Prostate gland (tissue), 2 donors: ENCODE results near the gene C1orf226. TPM values are rescaled to one million over a fixed set of nuclear protein-coding genes. Genes with fewer than 3 reads are reported as not detected.

Experiments
- DNase-seq: peaks from one replicate; pipeline ENCODE4 v3.0.0-alpha.2; 2019; ENCODE audit warnings: low spot score
- H3K27ac ChIP-seq, 2 donors: fragments of 200-600 bp; sonication (generic); 2 replicates each; pipeline ENCODE4 v1.5.1; 2017 to 2019
- H3K27me3 ChIP-seq: fragments of 200-600 bp; sonication (generic); replicated peaks from 2 replicates; pipeline ENCODE4 v1.5.1; 2019; ENCODE audit not compliant: insufficient read depth
- H3K36me3 ChIP-seq, 2 donors: fragments of 200-600 bp; sonication (generic); 1 replicate in 1 of 2; 2 replicates in 1 of 2; pipeline versions ENCODE4 v1.5.1 to v1.8.1; 2017 to 2019
- H3K4me1 ChIP-seq: fragments of 200-600 bp; sonication (generic); replicated peaks from 2 replicates; pipeline ENCODE4 v1.5.1; 2019
- H3K4me3 ChIP-seq, 2 donors: fragments of 200-600 bp; sonication (generic); 2 replicates each; pipeline ENCODE4 v1.5.1; 2017 to 2019
- H3K9me3 ChIP-seq: fragments of 200-600 bp; sonication (generic); 2 replicates; pipeline ENCODE4 v1.5.1; 2017
- CTCF ChIP-seq, 4 experiments: fragments of 200-600 bp in 2 of 4; fragments of 450-650 bp in 2 of 4; sonication (generic) in 2 of 4; IDR thresholded peaks; 1 replicate in 3 of 4; 2 replicates in 1 of 4; pipeline ENCODE4 v1.5.1; 2016 to 2019; ENCODE audit warnings: antibody characterized with exemption in 4 of 4, mild to moderate bottlenecking in 2 of 4, moderate library complexity in 2 of 4
- POLR2A ChIP-seq: fragments of 450-650 bp; IDR thresholded peaks from one replicate; pipeline ENCODE4 v1.6.1; 2016; ENCODE audit warnings: antibody characterized with exemption, mild to moderate bottlenecking
- POLR2AphosphoS5 ChIP-seq: sonication (generic); formaldehyde crosslinking; IDR thresholded peaks from one replicate; pipeline ENCODE4 v1.6.1; 2017; ENCODE audit warnings: antibody characterized with exemption
- WGBS: methylation state at CpG from one replicate; pipeline ENCODE4 v1.1.5; 2018; 5-methylcytosine and 5-hydroxymethylcytosine counted together
- intact Hi-C: fragments of 100-400 bp; cut with DNase I; formaldehyde crosslinking; loops from one replicate; pipeline ENCODE4 v1.14.2; 2022
- total RNA-seq, 2 donors: library from RNA; depleted of rRNA; stranded (reverse); fragments of >200 nt; gene quantifications; one replicate each; pipeline ENCODE4 v1.1.0, GENCODE V29; 2016

C1orf226 gene
- total RNA-seq, 2 donors from 2014 or later = 5.2 to 22.1 TPM

- no peaks in the 10 kb centered on the region for H3K36me3 ChIP-seq
- H3K27ac ChIP-seq = no peak overlapping the region
- TF ChIP-seq POLR2AphosphoS5 (no peak), POLR2A (no peak), CTCF (IDR thresholded peaks at IDR 0.05) (no peak)
- no peak overlapping the region for H3K4me3 ChIP-seq
- no peaks in the 10 kb centered on the region for H3K4me1 ChIP-seq
- H3K27me3 ChIP-seq = no peaks in the 10 kb centered on the region
- intact Hi-C loops = loop anchor here (10.0 kb wide), 1 partner anchor 946 kb away; no protein-coding TSS in a partner anchor
- H3K9me3 ChIP-seq = no peaks in the 10 kb centered on the region
- no peak for DNase-seq
- WGBS = 67% methylated on average over 1 of the region's 1 CpG
These were observed 22.6 kb upstream of the C1orf226 start for GRCh38 chr1:162358928-162359327.

GRCh38 chr1:162359523-162360236, 21.8 kb upstream of the C1orf226 start:
- Histone ChIP-seq H3K9me3 (no peaks in the 10 kb centered on the region), H3K27me3 (no peaks in the 10 kb centered on the region), H3K27ac (no peak overlapping the region), H3K4me1 (no peaks in the 10 kb centered on the region), H3K36me3 (no peaks in the 10 kb centered on the region), H3K4me3 (no peak overlapping the region)
- DNase-seq = no peak
- WGBS = 85% methylated on average over 10 of the region's 10 CpGs
- intact Hi-C loops = loop anchor here (10.0 kb wide), 1 partner anchor 945 kb away; no protein-coding TSS in a partner anchor
- TF ChIP-seq POLR2AphosphoS5 (no peak), CTCF (IDR thresholded peaks at IDR 0.05) (no peak), POLR2A (no peak)

- no peak for DNase-seq
- H3K27me3 ChIP-seq = no peaks in the 10 kb centered on the region
- no peak overlapping the region for H3K27ac ChIP-seq
- H3K36me3 ChIP-seq = no peaks in the 10 kb centered on the region
- no peak overlapping the region for H3K4me3 ChIP-seq
- H3K9me3 ChIP-seq = no peaks in the 10 kb centered on the region
- 96% methylated on average over 10 of the region's 10 CpGs for WGBS
- TF ChIP-seq CTCF (IDR thresholded peaks at IDR 0.05) = no peak
- TF ChIP-seq POLR2AphosphoS5 = no peak
- no peaks in the 10 kb centered on the region for H3K4me1 ChIP-seq
- intact Hi-C loops = no loop called here
These were observed 21.2 kb upstream of the C1orf226 start for GRCh38 chr1:162360237-162360873.

GRCh38 chr1:162360874-162361260, 20.7 kb upstream of the C1orf226 start:
- Histone ChIP-seq H3K27ac (no peak overlapping the region), H3K27me3 (no peaks in the 10 kb centered on the region), H3K9me3 (no peaks in the 10 kb centered on the region), H3K4me1 (no peaks in the 10 kb centered on the region), H3K4me3 (no peak overlapping the region), H3K36me3 (no peaks in the 10 kb centered on the region)
- 91% methylated on average over 4 of the region's 4 CpGs for WGBS
- TF ChIP-seq CTCF (IDR thresholded peaks at IDR 0.05) (no peak), POLR2A (no peak), POLR2AphosphoS5 (no peak)
- no peak for DNase-seq
- intact Hi-C loops = no loop called here

GRCh38 chr1:162361349-162361748, 20.2 kb upstream of the C1orf226 start:
- TF ChIP-seq POLR2A = no peak
- no peak for TF ChIP-seq POLR2AphosphoS5
- TF ChIP-seq CTCF (IDR thresholded peaks at IDR 0.05) = no peak
- intact Hi-C loops = no loop called here
- Histone ChIP-seq H3K4me1 (no peaks in the 10 kb centered on the region), H3K36me3 (no peaks in the 10 kb centered on the region), H3K4me3 (no peak overlapping the region), H3K9me3 (no peaks in the 10 kb centered on the region), H3K27me3 (no peaks in the 10 kb centered on the region), H3K27ac (no peak overlapping the region)
- no peak for DNase-seq
- WGBS = 91% methylated on average over 5 of the region's 5 CpGs
